Gastroesophageal sphincter (tissue), 3 donors: Measurements from ENCODE around the gene VSTM2L.

Experiments
- CTCF ChIP-seq, 4 experiments: fragments of 200-600 bp in 2 of 4; fragments of 450-650 bp in 2 of 4; sonication (generic) in 1 of 4; IDR thresholded peaks; one replicate each; pipeline ENCODE4 v1.5.1; 2017 to 2019; ENCODE audit warnings: antibody characterized with exemption in 4 of 4, mild to moderate bottlenecking in 2 of 4, moderate library complexity in 2 of 4
- POLR2A ChIP-seq, 2 donors: fragments of 450-650 bp; IDR thresholded peaks; one replicate each; pipeline ENCODE4 v1.6.1; 2017; ENCODE audit warnings: antibody characterized with exemption in 2 of 2, mild to moderate bottlenecking in 2 of 2, moderate library complexity in 1 of 2
- POLR2AphosphoS5 ChIP-seq: sonication (generic); formaldehyde crosslinking; IDR thresholded peaks from one replicate; pipeline ENCODE4 v1.6.1; 2017; ENCODE audit warnings: antibody characterized with exemption

- TF ChIP-seq CTCF (IDR thresholded peaks at IDR 0.05) (no peak), POLR2A (IDR thresholded peaks at IDR 0.05) (no peak), POLR2AphosphoS5 (no peak)
Measured at GRCh38 chr20:37958856-37959520, 56.1 kb downstream of the VSTM2L start.
